Bronchial epithelial cell (primary cell): Measurements from ENCODE around the gene CHD6. TPM values are rescaled to one million over a fixed set of nuclear protein-coding genes. Genes with fewer than 3 reads are reported as not detected.
A peak's percentile ranks its signal among the peaks of the same experiment; 100 is the strongest.

Source experiments
- DNase-seq: peaks from one replicate; pipeline ENCODE4 v3.0.0-alpha.2; 2010; ENCODE audit warnings: low read depth
- FAIRE-seq: peaks from 2 replicates; lab custom pipeline; 2011; peaks lifted over from hg19 to GRCh38; lab: Jason Lieb, UNC
- H3K27me3 ChIP-seq: 2 replicates; pipeline ENCODE4 v1.5.1; 2011; ENCODE audit warnings: low read length; ENCODE audit not compliant: control insufficient read depth, insufficient read depth
- H3K36me3 ChIP-seq: 2 replicates; pipeline ENCODE4 v1.5.1; 2011; ENCODE audit warnings: low read length; ENCODE audit not compliant: control insufficient read depth, insufficient read depth
- H3K4me3 ChIP-seq: 2 replicates; pipeline ENCODE4 v1.5.1; 2011; ENCODE audit warnings: mild to moderate bottlenecking, low read depth, low read length, control low read depth
- CTCF ChIP-seq: IDR thresholded peaks from 2 replicates; pipeline ENCODE4 v1.5.1; 2011; ENCODE audit warnings: mild to moderate bottlenecking, moderate library complexity, low read length, control low read depth, inconsistent platforms; ENCODE audit not compliant: insufficient read depth, severe bottlenecking
- total RNA-seq: library from RNA; depleted of rRNA; stranded (reverse); fragments of >200 nt; gene quantifications from 2 replicates; pipeline ENCODE4 v1.2.1, GENCODE V29; 2014

Gene CHD6
- total RNA-seq, 1 donor from 2014 or later = 10.8 TPM

DNA sequence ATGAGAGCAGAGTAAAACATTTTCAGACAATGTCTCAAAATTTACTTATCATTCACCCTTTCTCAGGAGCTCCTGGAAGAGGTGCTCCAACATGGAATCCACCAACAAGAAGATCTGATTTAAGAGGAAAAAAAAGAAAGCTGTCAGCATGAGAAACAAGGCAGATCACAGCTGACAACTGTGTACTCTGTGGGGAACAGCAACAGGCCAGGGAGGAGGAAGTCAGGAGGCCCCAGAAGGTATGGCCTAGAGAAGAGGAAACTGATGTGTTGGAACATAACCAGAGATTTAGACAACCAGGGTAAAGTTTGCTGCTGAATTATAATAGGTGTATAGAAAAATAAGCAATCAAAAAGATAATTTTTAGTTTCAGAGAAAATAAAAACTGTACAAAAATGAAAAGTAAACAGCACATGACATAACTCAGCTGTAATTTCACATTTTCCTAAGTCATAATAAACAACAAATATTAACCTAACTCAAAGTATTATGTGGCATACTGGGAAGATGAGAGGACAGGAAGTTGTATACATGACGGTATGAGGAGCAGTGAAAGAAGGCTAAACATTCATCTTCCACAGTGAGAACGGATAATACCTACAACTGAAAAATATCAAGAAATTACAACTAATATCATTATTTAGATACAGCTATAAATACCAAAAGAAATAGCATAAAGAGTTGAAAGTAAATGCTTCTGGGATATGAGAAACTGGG, 138.0 kb downstream of the CHD6 start:
- no peak overlapping the region for H3K4me3 ChIP-seq
- FAIRE-seq (no peak), DNase-seq (no peak)
- no peaks in the 10 kb centered on the region for H3K27me3 ChIP-seq
- H3K36me3 ChIP-seq = peaks cover 4% of the 10 kb centered on the region
- TF ChIP-seq CTCF = no peak

DNA sequence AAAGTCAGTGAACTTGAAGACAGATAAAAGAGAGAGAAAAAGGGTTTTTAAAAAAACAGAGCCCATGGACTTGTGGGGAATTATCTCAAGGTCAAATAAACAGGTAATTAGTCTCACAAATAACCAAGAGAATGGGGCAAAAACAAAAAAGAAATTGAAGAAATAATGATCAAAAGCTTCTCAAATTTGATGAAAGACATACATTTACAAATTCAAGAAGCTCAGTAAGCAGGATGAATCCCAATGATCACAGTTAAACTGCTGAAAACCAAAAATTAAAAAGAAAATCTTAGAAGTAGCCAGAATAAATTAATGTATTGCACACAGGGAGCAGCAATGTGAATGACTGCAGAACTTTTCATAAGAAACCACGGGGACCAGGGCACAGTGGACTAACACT, 139.1 kb downstream of the CHD6 start:
- Histone ChIP-seq H3K27me3 (no peaks in the 10 kb centered on the region), H3K4me3 (no peak overlapping the region), H3K36me3 (no peaks in the 10 kb centered on the region)
- DNase-seq (no peak), FAIRE-seq (no peak)
- no peak for TF ChIP-seq CTCF

- DNase-seq (no peak), FAIRE-seq (no peak)
- H3K27me3 ChIP-seq = no peaks in the 10 kb centered on the region
- no peak for TF ChIP-seq CTCF
- H3K36me3 ChIP-seq = peaks cover 4% of the 10 kb centered on the region
- no peak overlapping the region for H3K4me3 ChIP-seq
Measured at GRCh38 chr20:41478026-41478425, 140.2 kb downstream of the CHD6 start.

DNA sequence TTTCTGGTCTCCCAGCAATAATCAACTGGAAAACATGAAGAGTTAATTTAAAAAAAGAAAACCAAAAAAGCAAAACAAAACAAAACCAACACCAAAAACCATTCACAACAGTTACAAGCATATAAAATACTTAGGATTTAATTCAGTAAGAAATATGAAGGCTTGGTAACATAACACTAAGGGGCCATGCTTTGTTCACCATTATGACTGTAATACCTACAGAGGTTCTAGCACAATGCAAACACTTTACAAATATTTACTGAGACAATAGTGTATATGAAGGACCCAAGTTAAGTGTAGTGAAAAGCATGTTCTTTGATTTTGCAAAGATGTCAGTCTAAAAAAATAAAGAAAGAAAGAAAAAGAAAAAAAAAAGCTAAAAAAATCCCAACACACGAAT, 141.7 kb downstream of the CHD6 start:
- no peak for FAIRE-seq

GRCh38 chr20:41476013-41476441, 142.2 kb downstream of the CHD6 start:
- Histone ChIP-seq H3K36me3 (peaks cover 4% of the 10 kb centered on the region), H3K4me3 (no peak overlapping the region), H3K27me3 (no peaks in the 10 kb centered on the region)
- FAIRE-seq (no peak), DNase-seq (peak; percentile 90)
- no peak for TF ChIP-seq CTCF

More for the DNA sequence above, 141.7 kb downstream of the CHD6 start:
- no peak for TF ChIP-seq CTCF
- Histone ChIP-seq H3K27me3 (no peaks in the 10 kb centered on the region), H3K36me3 (peaks cover 4% of the 10 kb centered on the region), H3K4me3 (no peak overlapping the region)
- DNase-seq = no peak

GRCh38 chr20:41475503-41475902, 142.7 kb downstream of the CHD6 start:
- DNase-seq = no peak
- no peak for TF ChIP-seq CTCF
- Histone ChIP-seq H3K36me3 (peaks cover 4% of the 10 kb centered on the region), H3K4me3 (no peak overlapping the region), H3K27me3 (no peaks in the 10 kb centered on the region)
- no peak for FAIRE-seq
